DND-41 (cell line): ENCODE results near the gene HSPA4L.

Experiments
- EZH2 ChIP-seq: IDR thresholded peaks from 3 replicates; pipeline ENCODE4 v1.6.1; 2012; ENCODE audit warnings: borderline replicate concordance, low read depth, mild to moderate bottlenecking, moderate library complexity, low read length, inconsistent platforms; ENCODE audit not compliant: severe bottlenecking
- TF ChIP-seq, protein P1 (sequence below): IDR thresholded peaks from 2 replicates; pipeline ENCODE4 v1.5.1; 2012; ENCODE audit warnings: borderline replicate concordance, low read length, moderate library complexity, mild to moderate bottlenecking; ENCODE audit not compliant: poor library complexity, severe bottlenecking; ENCODE audit errors: extremely low read depth

DNA sequence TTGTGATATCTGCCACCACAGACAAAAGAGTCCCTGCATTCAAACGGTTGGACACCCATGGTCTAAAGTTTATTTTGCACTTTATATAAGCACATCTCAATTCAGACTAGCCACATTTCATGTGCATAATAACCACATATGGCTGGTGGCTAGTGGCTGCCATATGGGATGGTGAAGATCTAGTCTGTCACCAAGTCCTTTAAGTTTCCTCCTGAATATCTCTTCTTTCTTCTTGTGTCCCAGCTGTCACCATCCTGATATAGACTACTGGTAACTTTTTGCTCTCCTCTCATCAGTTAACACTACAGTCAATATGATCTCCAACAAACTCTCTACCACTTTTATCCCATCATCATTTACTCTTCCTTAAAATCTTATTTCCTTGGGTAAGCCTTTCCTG is 9.3 kb downstream of the HSPA4L start:
- TF ChIP-seq, protein P1, sequence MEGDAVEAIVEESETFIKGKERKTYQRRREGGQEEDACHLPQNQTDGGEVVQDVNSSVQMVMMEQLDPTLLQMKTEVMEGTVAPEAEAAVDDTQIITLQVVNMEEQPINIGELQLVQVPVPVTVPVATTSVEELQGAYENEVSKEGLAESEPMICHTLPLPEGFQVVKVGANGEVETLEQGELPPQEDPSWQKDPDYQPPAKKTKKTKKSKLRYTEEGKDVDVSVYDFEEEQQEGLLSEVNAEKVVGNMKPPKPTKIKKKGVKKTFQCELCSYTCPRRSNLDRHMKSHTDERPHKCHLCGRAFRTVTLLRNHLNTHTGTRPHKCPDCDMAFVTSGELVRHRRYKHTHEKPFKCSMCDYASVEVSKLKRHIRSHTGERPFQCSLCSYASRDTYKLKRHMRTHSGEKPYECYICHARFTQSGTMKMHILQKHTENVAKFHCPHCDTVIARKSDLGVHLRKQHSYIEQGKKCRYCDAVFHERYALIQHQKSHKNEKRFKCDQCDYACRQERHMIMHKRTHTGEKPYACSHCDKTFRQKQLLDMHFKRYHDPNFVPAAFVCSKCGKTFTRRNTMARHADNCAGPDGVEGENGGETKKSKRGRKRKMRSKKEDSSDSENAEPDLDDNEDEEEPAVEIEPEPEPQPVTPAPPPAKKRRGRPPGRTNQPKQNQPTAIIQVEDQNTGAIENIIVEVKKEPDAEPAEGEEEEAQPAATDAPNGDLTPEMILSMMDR: no peak
- no peak for TF ChIP-seq EZH2
